HG02884 (cell line): ENCODE measurements around the gene RABGGTB.
"Not testable (repeated sequence)": the region's sequence is repeated elsewhere in the genome, so short reads cannot be mapped to it uniquely, and the experiment has no call there.

ENCODE experiments used
- ATAC-seq: cut with Tn5 transposase; IDR thresholded peaks from one replicate; pipeline ENCODE4 v1.9.1; 2021; ENCODE audit warnings: mild to moderate bottlenecking, moderate library complexity; ENCODE audit not compliant: unreplicated experiment

Gene RABGGTB

DNA sequence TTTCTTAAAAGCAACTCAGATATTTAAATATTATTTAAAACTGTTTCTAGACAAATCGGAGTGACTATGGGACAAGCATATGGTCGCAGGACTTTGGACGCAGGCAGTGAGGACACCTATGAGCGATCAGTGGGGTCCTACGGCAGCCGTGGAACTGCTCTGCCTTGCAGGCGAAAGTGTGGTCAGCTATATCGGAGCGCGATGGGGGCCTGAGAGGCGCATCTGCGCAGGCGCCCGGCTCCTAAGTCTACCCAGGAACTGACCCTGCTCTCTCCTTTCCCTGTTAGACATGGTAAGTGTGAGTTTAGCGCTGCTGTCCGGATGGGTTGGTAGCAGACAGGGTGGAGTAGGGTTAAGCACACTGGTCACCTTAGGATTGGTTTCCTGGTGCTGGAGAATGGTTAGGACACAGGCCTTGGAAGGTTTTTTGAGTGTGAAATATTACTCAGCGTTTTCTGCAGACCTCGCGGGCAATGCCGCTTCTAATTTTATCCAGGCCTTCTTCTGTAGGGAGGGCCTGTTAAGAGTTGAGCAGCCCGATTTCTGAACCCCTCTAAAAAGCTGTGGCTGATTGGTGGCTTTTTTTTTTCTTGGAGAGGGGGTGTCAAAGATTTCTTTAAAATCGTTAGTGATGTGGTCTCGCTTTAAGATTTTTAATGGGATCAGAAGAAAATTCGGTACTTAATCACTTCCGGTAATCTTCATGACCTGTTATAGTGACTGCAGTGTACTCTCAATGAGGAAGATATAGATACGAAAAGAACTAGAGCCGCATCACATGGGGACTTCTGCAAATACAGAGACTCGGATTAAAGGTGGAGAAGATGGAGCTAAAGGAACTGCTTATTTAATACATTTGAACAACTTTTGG, at the start of gene RABGGTB:
Gene RABGGTB, plus strand, starts transcription at position 274 of the 871 bp plus-strand sequence. Its CDS starts 16 bp downstream, at position 290.
- peak; percentile 72 for ATAC-seq

GRCh38 chr1:75742047-75742625, 43.9 kb upstream of the RABGGTB start:
- ATAC-seq: no peak

- ATAC-seq: peak; percentile 84
Observed at GRCh38 chr1:75745276-75745675, 40.8 kb upstream of the RABGGTB start.

GRCh38 chr1:75757210-75757609, 28.8 kb upstream of the RABGGTB start:
- ATAC-seq: not testable (repeated sequence)

DNA sequence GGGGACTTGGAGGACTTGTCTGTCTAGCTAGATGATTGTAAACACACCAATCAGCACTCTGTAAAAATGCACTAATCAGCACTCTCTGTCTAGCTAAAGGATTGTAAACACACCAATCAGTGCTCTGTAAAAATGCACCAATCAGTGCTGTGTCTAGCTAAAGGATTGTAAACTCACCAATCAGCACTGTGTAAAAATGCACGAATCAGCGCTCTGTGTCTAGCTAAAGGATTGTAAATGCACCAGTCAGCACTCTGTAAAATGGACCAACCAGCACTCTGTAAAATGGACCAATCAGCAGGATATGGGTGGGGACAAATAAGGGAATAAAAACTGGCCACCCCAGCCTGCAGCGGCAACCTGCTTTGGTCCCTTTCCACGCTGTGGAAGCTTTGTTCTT, 27.5 kb upstream of the RABGGTB start:
- not testable (repeated sequence) for ATAC-seq

GRCh38 chr1:75764057-75764655, 21.9 kb upstream of the RABGGTB start:
- ATAC-seq: no peak

- no peak for ATAC-seq
Observed at GRCh38 chr1:75765697-75766355, 20.2 kb upstream of the RABGGTB start.

DNA sequence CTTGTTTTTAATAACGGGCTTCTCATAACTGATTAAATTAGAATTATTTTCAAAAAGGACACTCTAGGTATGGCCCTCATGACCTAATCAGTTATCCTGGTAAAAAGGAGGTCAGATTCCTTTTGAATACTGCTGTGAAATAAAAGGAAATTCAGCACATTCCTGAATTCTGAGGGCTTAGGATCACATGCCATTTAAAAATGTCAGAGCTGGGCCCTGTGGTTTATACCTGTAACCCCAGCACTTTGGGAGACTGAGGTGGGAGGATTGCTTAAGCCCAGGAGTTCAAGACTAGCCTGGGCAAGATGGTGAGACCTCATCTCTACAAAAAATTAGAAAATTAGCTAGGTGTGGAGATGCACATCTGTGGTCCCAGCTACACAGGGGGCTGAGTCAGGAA, 18.0 kb upstream of the RABGGTB start:
- no peak for ATAC-seq

- ATAC-seq: no peak
Observed at GRCh38 chr1:75770761-75771160, 15.3 kb upstream of the RABGGTB start.

DNA sequence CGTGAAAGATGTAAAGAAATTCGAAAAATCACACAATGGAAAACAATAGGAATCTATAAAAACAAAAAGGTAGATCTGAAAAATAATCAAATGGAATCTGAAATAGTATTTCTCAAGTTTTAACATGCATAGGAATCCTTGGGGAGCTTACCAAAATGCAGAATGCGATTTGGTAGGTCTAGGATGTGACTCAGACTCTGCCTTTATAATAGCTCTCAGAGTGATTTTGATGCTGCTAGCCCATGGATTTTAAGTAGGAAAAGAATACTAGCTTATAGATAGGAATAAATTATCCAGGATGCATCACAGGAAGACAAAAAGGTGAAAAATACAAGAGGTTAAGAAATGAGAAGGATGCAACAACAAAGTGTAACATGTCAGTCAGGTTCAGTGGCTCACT, 14.1 kb upstream of the RABGGTB start:
- no peak for ATAC-seq

DNA sequence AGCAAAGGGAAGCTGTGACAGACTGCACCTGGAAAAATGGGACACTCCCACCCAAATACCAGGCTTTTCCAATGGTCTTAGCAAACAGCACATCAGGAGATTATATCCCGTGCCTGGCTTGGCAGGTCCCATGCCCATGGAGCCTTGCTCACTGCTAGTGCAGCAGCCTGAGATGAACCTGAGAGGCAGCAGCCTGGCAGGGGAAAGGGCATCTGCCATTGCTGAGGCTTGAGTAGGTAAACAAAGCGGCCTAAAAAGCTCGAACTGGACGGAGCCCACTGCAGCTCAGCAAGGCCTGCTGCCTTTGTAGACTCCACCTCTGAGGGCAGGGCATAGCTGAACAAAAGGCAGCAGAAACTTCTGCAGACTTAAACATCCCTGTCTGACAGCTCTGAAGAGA, 8.2 kb upstream of the RABGGTB start:
- not testable (repeated sequence) for ATAC-seq

- ATAC-seq: not testable (repeated sequence)
Observed at GRCh38 chr1:75778694-75779093, 7.4 kb upstream of the RABGGTB start.

- ATAC-seq: not testable (repeated sequence)
Observed at GRCh38 chr1:75780183-75780582, 5.9 kb upstream of the RABGGTB start.

DNA sequence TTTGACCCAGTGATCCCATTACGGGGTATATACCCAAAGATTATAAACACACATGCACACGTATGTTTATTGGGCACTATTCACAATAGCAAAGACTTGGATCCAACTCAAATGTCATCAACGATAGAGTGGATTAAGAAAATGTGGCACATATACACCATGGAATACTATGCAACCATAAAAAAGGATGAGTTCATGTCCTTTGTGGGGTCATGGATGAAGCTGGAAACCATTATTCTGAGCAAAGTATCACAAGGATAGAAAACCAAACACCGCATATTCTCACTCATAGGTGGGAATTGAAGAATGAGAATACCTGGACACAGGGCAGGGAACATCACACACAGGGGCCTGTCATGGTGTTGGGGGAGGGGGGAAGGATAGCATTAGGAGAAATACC, 2.1 kb upstream of the RABGGTB start:
- not testable (repeated sequence) for ATAC-seq

GRCh38 chr1:75785320-75785982, 605 bp upstream of the RABGGTB start:
- peak; percentile 27 for ATAC-seq

DNA sequence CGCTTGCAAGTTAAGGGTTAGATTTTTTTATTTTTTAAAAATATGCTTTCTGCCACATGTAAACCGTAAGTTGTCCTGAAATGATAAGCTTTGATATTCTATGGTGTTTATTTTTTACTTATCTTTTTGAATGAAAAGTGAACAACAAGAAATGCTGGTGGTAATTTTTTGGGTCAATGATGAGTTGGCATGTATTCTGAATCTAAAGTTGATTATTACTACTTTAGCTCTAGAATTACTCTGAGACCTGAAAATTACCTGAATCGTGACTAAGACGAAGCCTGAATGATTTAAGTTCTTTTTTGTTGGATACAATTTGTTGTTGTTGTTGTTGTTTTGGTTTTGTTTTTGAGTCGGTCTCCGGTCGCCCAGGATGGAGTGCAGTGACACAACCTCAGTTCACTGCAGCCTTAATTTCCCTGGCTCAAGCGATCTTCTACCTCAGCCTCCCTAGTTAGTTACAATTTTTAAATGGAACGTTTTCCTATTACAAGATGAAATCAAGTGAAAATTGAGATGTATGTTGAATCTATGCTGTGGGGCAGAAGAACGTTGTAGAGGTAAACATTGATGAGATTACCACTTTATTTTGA, 941 bp downstream of the RABGGTB start:
- ATAC-seq: no peak

GRCh38 chr1:75787524-75787923, 1.5 kb downstream of the RABGGTB start:
- ATAC-seq: no peak

- ATAC-seq: no peak
Observed at GRCh38 chr1:75789988-75790387, 3.9 kb downstream of the RABGGTB start.

DNA sequence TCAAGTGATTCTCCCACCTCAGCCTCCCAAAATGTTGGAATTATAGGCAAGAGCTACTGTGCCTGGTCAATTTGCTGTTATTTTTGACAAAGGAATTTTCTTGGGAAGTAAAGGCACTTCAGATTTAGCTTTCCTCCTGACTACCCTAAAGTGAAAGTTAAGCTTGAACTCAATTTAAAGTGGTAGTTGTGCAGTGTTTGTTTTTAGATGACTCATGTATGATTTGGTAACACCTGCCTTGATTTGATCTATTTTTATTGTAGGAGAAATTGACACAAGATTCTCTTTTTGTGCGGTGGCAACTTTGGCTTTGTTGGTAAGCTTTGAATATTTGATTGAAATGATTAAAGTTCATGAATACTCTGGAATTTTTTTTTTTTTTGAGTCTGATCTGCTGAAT, 5.0 kb downstream of the RABGGTB start:
- no peak for ATAC-seq

DNA sequence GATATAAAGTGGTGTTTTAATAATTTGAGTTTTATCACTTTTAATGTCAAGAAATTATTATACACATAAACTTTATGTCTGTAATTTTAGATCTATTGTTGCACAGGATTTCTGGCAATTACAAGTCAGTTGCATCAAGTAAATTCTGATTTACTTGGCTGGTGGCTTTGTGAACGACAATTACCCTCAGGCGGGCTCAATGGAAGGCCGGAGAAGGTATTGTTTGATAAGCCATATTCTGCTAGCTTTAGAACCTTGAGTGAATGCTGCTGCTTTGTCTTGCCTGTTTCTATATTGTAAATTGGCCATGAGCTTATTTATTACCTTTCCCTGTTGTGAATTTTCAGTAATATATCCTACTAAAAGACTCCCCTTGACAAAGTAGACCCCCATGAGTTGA, 6.0 kb downstream of the RABGGTB start:
- no peak for ATAC-seq
